ENCODE data around the gene LHFPL3. TPM values are rescaled to one million over a fixed set of nuclear protein-coding genes. Genes with fewer than 3 reads are reported as not detected.
"Not testable (repeated sequence)": the region's sequence is repeated elsewhere in the genome, so short reads cannot be mapped to it uniquely, and the experiment has no call there.

LHFPL3 gene
- total RNA-seq, 1 donor from 2014 or later = 0.30 TPM

DNA sequence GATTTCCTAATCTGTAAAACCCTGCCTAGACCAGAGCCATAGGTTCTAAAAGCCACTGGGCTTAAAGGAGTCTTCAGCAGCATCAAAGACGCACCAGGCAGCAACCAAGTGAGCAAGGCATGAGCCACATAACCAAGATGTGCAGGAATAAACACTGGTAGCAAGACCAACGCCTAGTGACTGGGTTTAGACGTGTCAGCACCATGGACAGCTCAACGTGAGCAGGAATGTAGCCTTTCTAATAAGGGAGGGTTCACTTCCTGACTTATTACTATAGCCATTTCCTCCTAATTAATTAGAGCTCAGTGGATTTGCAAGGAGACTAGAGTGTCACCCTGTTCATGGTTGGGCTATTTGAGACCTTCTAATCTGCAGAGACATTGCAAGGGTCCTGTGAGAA is 223.7 kb downstream of the LHFPL3 start:
- no peak overlapping the region for H3K27ac Mint-ChIP-seq
- H3K9me3 Mint-ChIP-seq = peaks cover 2% of the 10 kb centered on the region
- H3K4me1 ChIP-seq = no peaks in the 10 kb centered on the region
- H3K27ac ChIP-seq = no peak overlapping the region
- no peak overlapping the region for H3K9ac ChIP-seq
- H3K9me3 ChIP-seq (ENCODE audit: low read depth) = no peaks in the 10 kb centered on the region
- H3K27me3 ChIP-seq = no peaks in the 10 kb centered on the region
- no peak for TF ChIP-seq EZH2 (IDR thresholded peaks at IDR 0.05)
- TF ChIP-seq EZH2phosphoT487 (IDR thresholded peaks at IDR 0.05) = no peak
- no peak for TF ChIP-seq CTCF (IDR thresholded peaks at IDR 0.05)
- no peaks in the 10 kb centered on the region for H4K20me1 ChIP-seq (ENCODE audit: low read depth)
- no peak overlapping the region for H3K4me2 ChIP-seq
- no peak overlapping the region for H3K4me3 ChIP-seq
- H3K4me3 Mint-ChIP-seq = no peak overlapping the region
- no peaks in the 10 kb centered on the region for H3F3A ChIP-seq (ENCODE audit: low read depth)
- no peaks in the 10 kb centered on the region for H3K79me2 ChIP-seq (ENCODE audit: low read depth)
- no peaks in the 10 kb centered on the region for H3K36me3 Mint-ChIP-seq
- H3K27me3 Mint-ChIP-seq (ENCODE audit: insufficient read depth, low read depth) = peaks cover 2% of the 10 kb centered on the region
- DNase-seq (ENCODE audit: low spot score) = peak; percentile 72
- H2AFZ ChIP-seq (replicated peaks) = no peak overlapping the region
- H3K4me1 Mint-ChIP-seq = no peaks in the 10 kb centered on the region
- H3K36me3 ChIP-seq = no peaks in the 10 kb centered on the region

DNA sequence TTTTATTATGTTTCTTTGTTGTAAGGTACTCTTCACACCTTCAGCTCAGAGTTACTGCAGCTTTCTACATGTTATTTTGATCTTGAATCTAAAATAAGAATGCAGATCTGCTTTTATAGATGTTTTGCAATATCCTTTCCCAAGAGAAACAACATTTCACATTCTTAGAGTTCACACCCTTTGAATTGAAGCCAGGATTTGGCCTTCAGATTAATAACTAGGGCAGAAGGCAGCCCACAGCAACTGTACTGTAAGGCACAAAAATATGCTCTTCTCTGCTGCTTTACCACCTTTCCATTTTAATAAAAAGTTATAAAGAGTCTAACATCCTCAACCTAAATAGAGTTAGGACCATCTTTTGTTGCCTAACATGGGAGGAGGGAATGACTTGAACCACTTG is 224.7 kb downstream of the LHFPL3 start:
- no peaks in the 10 kb centered on the region for H3K27me3 ChIP-seq
- no peaks in the 10 kb centered on the region for H4K20me1 ChIP-seq (ENCODE audit: low read depth)
- H3K9ac ChIP-seq = no peak overlapping the region
- Mint-ChIP-seq H3K4me1 (no peaks in the 10 kb centered on the region), H3K9me3 (peaks cover 2% of the 10 kb centered on the region), H3K27me3 (ENCODE audit: insufficient read depth, low read depth) (no peaks in the 10 kb centered on the region), H3K27ac (no peak overlapping the region), H3K36me3 (no peaks in the 10 kb centered on the region), H3K4me3 (no peak overlapping the region)
- no peaks in the 10 kb centered on the region for H3K4me1 ChIP-seq
- H3K79me2 ChIP-seq (ENCODE audit: low read depth) = no peaks in the 10 kb centered on the region
- no peak overlapping the region for H3K4me3 ChIP-seq
- H3F3A ChIP-seq (ENCODE audit: low read depth) = no peaks in the 10 kb centered on the region
- H3K4me2 ChIP-seq = no peak overlapping the region
- TF ChIP-seq EZH2 (IDR thresholded peaks at IDR 0.05) = no peak
- no peak for TF ChIP-seq CTCF (IDR thresholded peaks at IDR 0.05)
- TF ChIP-seq EZH2phosphoT487 (IDR thresholded peaks at IDR 0.05) = no peak
- H2AFZ ChIP-seq (replicated peaks) = no peak overlapping the region
- no peak overlapping the region for H3K27ac ChIP-seq
- no peak for DNase-seq (ENCODE audit: low spot score)
- H3K36me3 ChIP-seq = no peaks in the 10 kb centered on the region
- H3K9me3 ChIP-seq (ENCODE audit: low read depth) = no peaks in the 10 kb centered on the region

- H3K9me3 Mint-ChIP-seq; H3K4me2 ChIP-seq; H2AFZ ChIP-seq (replicated peaks); H3K79me2 ChIP-seq (ENCODE audit: low read depth); H3K4me1 Mint-ChIP-seq; H3K4me3 Mint-ChIP-seq; DNase-seq (ENCODE audit: low spot score); H3K27me3 Mint-ChIP-seq (ENCODE audit: insufficient read depth, low read depth); H3K4me1 ChIP-seq; H3K27ac ChIP-seq; H3K36me3 ChIP-seq; H3K27ac Mint-ChIP-seq; H3K36me3 Mint-ChIP-seq; H3K9ac ChIP-seq; H3K9me3 ChIP-seq (ENCODE audit: low read depth); H3F3A ChIP-seq (ENCODE audit: low read depth); H4K20me1 ChIP-seq (ENCODE audit: low read depth); H3K4me3 ChIP-seq; H3K27me3 ChIP-seq: not testable (repeated sequence)
Measured at GRCh38 chr7:104563350-104563901, 235.0 kb downstream of the LHFPL3 start.

DNA sequence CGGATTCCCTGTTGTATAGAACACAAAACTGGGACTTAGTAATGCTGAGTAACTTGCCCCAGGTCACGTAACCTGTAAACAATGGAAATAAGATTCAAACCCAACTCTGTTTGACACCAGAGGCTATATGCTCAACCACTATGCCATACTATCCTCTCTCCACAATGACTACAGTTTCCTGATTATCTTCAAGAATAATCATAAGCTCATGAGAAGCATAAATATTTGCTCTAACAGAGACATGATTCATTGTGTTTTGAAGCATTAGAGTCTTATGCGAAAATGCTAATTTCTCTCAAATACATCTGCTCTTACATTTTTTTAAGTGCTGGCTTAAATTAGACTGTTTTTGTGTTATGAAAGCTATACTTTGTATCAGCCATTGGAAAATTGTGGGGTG is 241.3 kb downstream of the LHFPL3 start:
- H3K27ac ChIP-seq = no peak overlapping the region
- no peaks in the 10 kb centered on the region for H3K36me3 ChIP-seq
- Mint-ChIP-seq H3K27me3 (ENCODE audit: insufficient read depth, low read depth) (peaks cover 2% of the 10 kb centered on the region), H3K9me3 (no peaks in the 10 kb centered on the region), H3K27ac (no peak overlapping the region), H3K4me3 (no peak overlapping the region), H3K4me1 (no peaks in the 10 kb centered on the region), H3K36me3 (no peaks in the 10 kb centered on the region)
- no peak overlapping the region for H3K9ac ChIP-seq
- H3K4me3 ChIP-seq = no peak overlapping the region
- H3K9me3 ChIP-seq (ENCODE audit: low read depth) = no peaks in the 10 kb centered on the region
- no peaks in the 10 kb centered on the region for H3K79me2 ChIP-seq (ENCODE audit: low read depth)
- no peaks in the 10 kb centered on the region for H4K20me1 ChIP-seq (ENCODE audit: low read depth)
- H2AFZ ChIP-seq (replicated peaks) = no peak overlapping the region
- H3K4me2 ChIP-seq = no peak overlapping the region
- H3K27me3 ChIP-seq = no peaks in the 10 kb centered on the region
- no peaks in the 10 kb centered on the region for H3K4me1 ChIP-seq
- no peaks in the 10 kb centered on the region for H3F3A ChIP-seq (ENCODE audit: low read depth)
- TF ChIP-seq CTCF (IDR thresholded peaks at IDR 0.05) (no peak), EZH2phosphoT487 (IDR thresholded peaks at IDR 0.05) (no peak), EZH2 (IDR thresholded peaks at IDR 0.05) (no peak)
- DNase-seq (ENCODE audit: low spot score) = no peak
